CD8-positive, alpha-beta memory T cell (primary cell): ENCODE results near the gene PLD4. TPM values are rescaled to one million over a fixed set of nuclear protein-coding genes. Genes with fewer than 3 reads are reported as not detected.

Source experiments
- CTCF ChIA-PET: fragments of 350-600 bp; sonication (Branson Sonifier 250); formaldehyde crosslinking; loops from one replicate; lab custom pipeline; 2021; ENCODE audit warnings: antibody characterized with exemption; lab: Charles Lee
- POLR2A ChIA-PET: fragments of 350-600 bp; sonication (Branson Sonifier 250); formaldehyde crosslinking; loops from one replicate; lab custom pipeline; 2021; ENCODE audit warnings: antibody characterized with exemption; lab: Charles Lee
- DNase-seq, 5 donors: peaks; one replicate each; pipeline versions ENCODE4 v3.0.0 to v3.0.0-alpha.2; 2020 to 2022; ENCODE audit warnings: mixed read lengths in 1 of 5
- H3K27ac ChIP-seq: one replicate; pipeline ENCODE4 v1.7.0; 2013; ENCODE audit warnings: low read depth, mild to moderate bottlenecking, low read length, moderate library complexity
- H3K27me3 ChIP-seq: 2 replicates; pipeline ENCODE4 v1.7.0; 2013; ENCODE audit warnings: low read length, mild to moderate bottlenecking; ENCODE audit not compliant: insufficient read depth, poor library complexity, severe bottlenecking
- H3K36me3 ChIP-seq: 2 replicates; pipeline ENCODE4 v1.7.0; 2013; ENCODE audit warnings: mild to moderate bottlenecking, low read length, moderate library complexity; ENCODE audit not compliant: insufficient read depth
- H3K4me1 ChIP-seq: 2 replicates; pipeline ENCODE4 v1.7.0; 2013; ENCODE audit warnings: mild to moderate bottlenecking, low read length, moderate library complexity; ENCODE audit not compliant: insufficient read depth
- H3K4me3 ChIP-seq: 2 replicates; pipeline ENCODE4 v1.7.0; 2013; ENCODE audit warnings: mild to moderate bottlenecking, low read length
- H3K9me3 ChIP-seq: 2 replicates; pipeline ENCODE4 v1.7.0; 2013; ENCODE audit warnings: mild to moderate bottlenecking, low read length
- H3K27ac Mint-ChIP-seq, 8 donors: one replicate each; pipeline ENCODE4 v1.8.0; 2020 to 2021; ENCODE audit warnings: mixed read lengths in 8 of 8, mild to moderate bottlenecking in 6 of 8, inconsistent platforms in 3 of 8, moderate library complexity in 3 of 8
- H3K27me3 Mint-ChIP-seq, 2 donors: one replicate each; pipeline ENCODE4 v1.8.0; 2020 to 2021; ENCODE audit warnings: mixed read lengths in 2 of 2, mild to moderate bottlenecking in 1 of 2, moderate library complexity in 1 of 2
- H3K36me3 Mint-ChIP-seq, 3 donors: one replicate each; pipeline ENCODE4 v1.8.0; 2020 to 2021; ENCODE audit warnings: mixed read lengths in 3 of 3, inconsistent platforms in 1 of 3, mild to moderate bottlenecking in 1 of 3
- H3K4me1 Mint-ChIP-seq, 3 donors: one replicate each; pipeline ENCODE4 v1.8.0; 2020 to 2021; ENCODE audit warnings: mixed read lengths in 3 of 3, inconsistent platforms in 1 of 3, mild to moderate bottlenecking in 1 of 3
- H3K4me3 Mint-ChIP-seq, 7 donors: one replicate each; pipeline ENCODE4 v1.8.0; 2020 to 2021; ENCODE audit warnings: mixed read lengths in 7 of 7, mild to moderate bottlenecking in 6 of 7, moderate library complexity in 4 of 7, inconsistent platforms in 2 of 7
- H3K9me3 Mint-ChIP-seq, 5 donors: one replicate each; pipeline ENCODE4 v1.8.0; 2020 to 2022; ENCODE audit warnings: mixed read lengths in 5 of 5, mild to moderate bottlenecking in 3 of 5, moderate library complexity in 2 of 5, inconsistent platforms in 1 of 5
- polyA plus RNA-seq: library from polyadenylated mRNA; unstranded; fragments of 300-500 nt; fragmentation: Illumina TruSeq; gene quantifications from one replicate; pipeline ENCODE4 v1.2.3, GENCODE V29; 2021
- total RNA-seq, 2 experiments: library from RNA; stranded (reverse); gene quantifications; one replicate each; pipeline ENCODE4 v1.2.3, GENCODE V29; 2021

PLD4 gene
- total and polyA plus RNA-seq, 3 experiments from 2014 or later: 0.04 TPM; not detected in 2

DNA sequence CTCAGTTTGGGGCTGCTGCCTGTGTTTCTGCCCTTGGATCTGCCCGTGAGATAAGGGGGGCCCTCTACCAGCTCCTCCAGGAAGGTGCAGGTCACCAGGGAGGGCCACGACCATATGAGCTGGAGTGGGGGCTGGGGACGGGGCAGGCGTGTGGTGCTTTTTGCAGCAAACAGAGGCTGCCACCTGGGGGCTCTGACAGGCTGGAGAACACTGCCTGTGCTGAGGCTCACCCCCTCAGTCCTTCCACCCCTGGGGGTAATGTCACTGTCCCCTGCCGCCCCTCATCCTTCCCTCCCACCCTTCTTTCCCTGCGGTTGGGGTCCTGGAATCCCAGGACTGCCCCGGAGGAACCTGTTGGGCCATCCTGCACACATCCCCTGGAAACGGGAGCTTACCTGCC, 3.2 kb downstream of the PLD4 start:
- Histone ChIP-seq H3K36me3 (no peaks in the 10 kb centered on the region), H3K4me1 (no peaks in the 10 kb centered on the region), H3K4me3 (no peak overlapping the region), H3K9me3 (no peaks in the 10 kb centered on the region), H3K27ac (no peak overlapping the region), H3K27me3 (no peaks in the 10 kb centered on the region)
- DNase-seq: no peak
- Mint-ChIP-seq H3K4me3 (no peak overlapping the region), H3K36me3 (no peaks in the 10 kb centered on the region), H3K27me3 (peaks cover 3 to 4% of the 10 kb centered on the region in 2 donors), H3K4me1 (no peaks in the 10 kb centered on the region), H3K9me3 (no peaks in the 10 kb centered on the region), H3K27ac (no peak overlapping the region)
- POLR2A ChIA-PET: no interaction called here
- CTCF ChIA-PET: no interaction called here

DNA sequence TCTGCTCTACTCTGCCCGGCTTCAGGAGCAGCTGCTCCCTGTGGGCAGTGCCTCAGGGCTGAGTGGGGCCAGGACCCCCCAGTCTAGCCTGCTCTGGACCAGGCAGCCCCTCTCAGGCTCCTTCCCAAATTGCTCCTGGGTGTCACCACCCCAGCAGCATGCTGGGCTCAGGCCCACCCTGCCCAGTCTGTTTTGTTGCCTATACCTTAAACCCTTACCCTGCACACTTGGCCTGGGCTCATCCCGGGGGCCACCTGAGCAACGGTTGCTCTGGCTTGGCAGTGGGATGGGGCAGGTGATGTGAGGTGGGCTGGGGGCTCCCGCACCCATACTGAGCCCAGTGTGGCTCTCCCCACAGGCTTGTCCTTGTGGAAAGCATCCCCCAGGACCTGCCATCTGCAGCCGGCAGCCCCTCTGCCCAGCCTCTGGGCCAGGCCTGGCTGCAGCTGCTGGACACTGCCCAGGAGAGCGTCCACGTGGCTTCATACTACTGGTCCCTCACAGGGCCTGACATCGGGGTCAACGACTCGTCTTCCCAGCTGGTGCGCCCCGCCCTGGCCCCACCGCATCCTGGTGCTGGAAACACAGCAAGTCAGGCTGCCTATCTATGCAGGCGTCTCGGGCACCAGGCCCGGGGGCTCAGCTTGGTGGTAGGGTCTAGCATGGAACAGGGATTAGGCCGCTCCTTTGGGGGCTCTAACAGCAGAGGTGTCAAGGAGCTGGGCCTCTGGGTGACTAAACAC, 3.9 kb downstream of the PLD4 start:
- ChIA-PET POLR2A (no interaction called here), CTCF (no interaction called here)
- H3K27ac Mint-ChIP-seq: no peak overlapping the region
- H3K36me3 Mint-ChIP-seq: no peaks in the 10 kb centered on the region
- H3K4me1 Mint-ChIP-seq: no peaks in the 10 kb centered on the region
- H3K27me3 Mint-ChIP-seq: peaks cover 3 to 4% of the 10 kb centered on the region in 2 donors
- Histone ChIP-seq H3K9me3 (no peaks in the 10 kb centered on the region), H3K27me3 (no peaks in the 10 kb centered on the region), H3K4me1 (no peaks in the 10 kb centered on the region), H3K27ac (no peak overlapping the region), H3K4me3 (no peak overlapping the region), H3K36me3 (no peaks in the 10 kb centered on the region)
- H3K9me3 Mint-ChIP-seq: no peaks in the 10 kb centered on the region
- no peak overlapping the region for H3K4me3 Mint-ChIP-seq
- no peak for DNase-seq

GRCh38 chr14:104929268-104930230, 4.9 kb downstream of the PLD4 start:
- DNase-seq: no peak
- Mint-ChIP-seq H3K9me3 (no peaks in the 10 kb centered on the region), H3K4me3 (no peak overlapping the region), H3K27ac (no peak overlapping the region), H3K27me3 (peaks cover 5 to 6% of the 10 kb centered on the region in 2 donors), H3K4me1 (peaks cover 2 to 3% (median 2%) of the 10 kb centered on the region in 3 donors), H3K36me3 (no peaks in the 10 kb centered on the region)
- Histone ChIP-seq H3K4me3 (no peak overlapping the region), H3K4me1 (no peaks in the 10 kb centered on the region), H3K36me3 (no peaks in the 10 kb centered on the region), H3K27me3 (no peaks in the 10 kb centered on the region), H3K9me3 (no peaks in the 10 kb centered on the region), H3K27ac (no peak overlapping the region)
- ChIA-PET CTCF (interaction anchor here (1.5 kb wide), 1 partner anchor 161 kb away, joined by 3 read pairs; no protein-coding TSS in a partner anchor), POLR2A (interaction anchor here (0.5 kb wide), 1 partner anchor 12 kb away, joined by 4 read pairs; no protein-coding TSS in a partner anchor)

- Mint-ChIP-seq H3K4me3 (peak overlapping the region in 1 of 7 donors; percentile 28), H3K27me3 (peaks cover 6 to 12% of the 10 kb centered on the region in 2 donors)
- no peaks in the 10 kb centered on the region for H3K4me1 ChIP-seq
These were observed 6.0 kb downstream of the PLD4 start for GRCh38 chr14:104930526-104931303.

DNA sequence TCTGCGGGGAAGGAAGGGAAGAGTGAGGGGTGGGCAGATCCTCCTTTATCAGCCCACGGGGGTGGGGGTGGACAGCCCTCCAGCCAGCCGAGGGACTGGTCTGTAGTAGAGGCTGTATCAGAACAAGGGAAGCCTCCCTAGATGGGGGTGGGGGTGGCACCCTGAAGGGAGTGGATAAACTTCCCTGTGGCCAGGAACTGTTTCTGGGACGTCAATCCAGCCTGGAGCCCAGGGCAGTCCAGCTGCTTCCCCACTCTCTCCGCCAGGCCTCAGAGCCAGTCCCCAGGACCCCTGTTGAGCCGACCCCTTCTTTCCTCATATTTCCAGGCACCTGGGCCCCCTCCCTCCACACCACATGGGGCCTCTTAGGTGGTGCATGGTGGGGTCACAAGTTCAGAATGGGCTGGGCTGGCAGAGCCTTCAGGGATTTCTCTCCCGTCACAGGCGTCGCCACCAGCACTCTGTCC, 6.7 kb downstream of the PLD4 start:
- POLR2A ChIA-PET: no interaction called here
- no peak overlapping the region for H3K27ac Mint-ChIP-seq
- no peaks in the 10 kb centered on the region for H3K9me3 Mint-ChIP-seq
- no peaks in the 10 kb centered on the region for H3K36me3 Mint-ChIP-seq
- no peaks in the 10 kb centered on the region for H3K27me3 ChIP-seq
- no peaks in the 10 kb centered on the region for H3K36me3 ChIP-seq
- H3K4me3 Mint-ChIP-seq: no peak overlapping the region
- CTCF ChIA-PET: no interaction called here
- peaks cover 6 to 12% of the 10 kb centered on the region in 2 donors for H3K27me3 Mint-ChIP-seq
- no peak overlapping the region for H3K4me3 ChIP-seq
- DNase-seq: no peak
- no peaks in the 10 kb centered on the region for H3K9me3 ChIP-seq
- no peak overlapping the region for H3K27ac ChIP-seq
- H3K4me1 Mint-ChIP-seq: peaks cover 4 to 6% (median 4%) of the 10 kb centered on the region in 3 donors
- H3K4me1 ChIP-seq: no peaks in the 10 kb centered on the region

More at GRCh38 chr14:104930526-104931303, 6.0 kb downstream of the PLD4 start:
- Mint-ChIP-seq H3K36me3 (no peaks in the 10 kb centered on the region), H3K4me1 (peaks cover 4 to 6% (median 4%) of the 10 kb centered on the region in 3 donors), H3K9me3 (no peaks in the 10 kb centered on the region), H3K27ac (no peak overlapping the region)
- H3K27me3 ChIP-seq: no peaks in the 10 kb centered on the region
- no peaks in the 10 kb centered on the region for H3K9me3 ChIP-seq
- no peaks in the 10 kb centered on the region for H3K36me3 ChIP-seq
- no peak overlapping the region for H3K4me3 ChIP-seq
- ChIA-PET CTCF (interaction anchor here (1.5 kb wide), 1 partner anchor 160 kb away, joined by 3 read pairs; no protein-coding TSS in a partner anchor), POLR2A (no interaction called here)
- no peak overlapping the region for H3K27ac ChIP-seq
- no peak for DNase-seq

- no peak overlapping the region for H3K4me3 ChIP-seq
- Mint-ChIP-seq H3K4me3 (peak overlapping the region in 4 of 7 donors; percentile 20 to 51 (median 40)), H3K27me3 (peaks cover 6 to 13% of the 10 kb centered on the region in 2 donors), H3K9me3 (no peaks in the 10 kb centered on the region), H3K4me1 (peaks cover 4 to 6% (median 4%) of the 10 kb centered on the region in 3 donors), H3K36me3 (no peaks in the 10 kb centered on the region), H3K27ac (no peak overlapping the region)
- no peaks in the 10 kb centered on the region for H3K4me1 ChIP-seq
- H3K27ac ChIP-seq: no peak overlapping the region
- POLR2A ChIA-PET: no interaction called here
- no peaks in the 10 kb centered on the region for H3K27me3 ChIP-seq
- no peak for DNase-seq
- no peaks in the 10 kb centered on the region for H3K9me3 ChIP-seq
- CTCF ChIA-PET: no interaction called here
- no peaks in the 10 kb centered on the region for H3K36me3 ChIP-seq
These were observed 7.3 kb downstream of the PLD4 start for GRCh38 chr14:104931771-104932675.
